GM12891 (cell line): ENCODE measurements around the gene UXT.
A peak's percentile ranks its signal among the peaks of the same experiment; 100 is the strongest.

Experiments
- DNase-seq: peaks from one replicate; pipeline ENCODE4 v3.0.0; 2011; ENCODE audit warnings: low spot score; ENCODE audit not compliant: insufficient read length
- FAIRE-seq: peaks from 2 replicates; lab custom pipeline; 2011; peaks lifted over from hg19 to GRCh38; lab: Jason Lieb, UNC
- PAX5 ChIP-seq: IDR thresholded peaks from 2 replicates; pipeline ENCODE4 v1.6.1; 2011; ENCODE audit warnings: low read length, moderate library complexity, mild to moderate bottlenecking; ENCODE audit not compliant: insufficient read depth, severe bottlenecking
- POLR2A ChIP-seq: IDR thresholded peaks from 2 replicates; pipeline ENCODE4 v1.6.1; 2011; ENCODE audit warnings: low read depth, low read length, control low read depth
- POLR2AphosphoS5 ChIP-seq: IDR thresholded peaks from 2 replicates; pipeline ENCODE4 v1.6.1; 2011; ENCODE audit warnings: low read depth, low read length, control low read depth
- POU2F2 ChIP-seq: IDR thresholded peaks from 2 replicates; pipeline ENCODE4 v1.6.1; 2011; ENCODE audit warnings: low read depth, mild to moderate bottlenecking, control low read depth, low read length, moderate library complexity
- SPI1 ChIP-seq: IDR thresholded peaks from 2 replicates; pipeline ENCODE4 v1.6.1; 2011; ENCODE audit warnings: low read depth, low read length, control low read depth
- TAF1 ChIP-seq: IDR thresholded peaks from 2 replicates; pipeline ENCODE4 v1.6.1; 2011; ENCODE audit warnings: low read depth, low read length, control low read depth

UXT gene

GRCh38 chrX:47649781-47650163, 9.2 kb downstream of the UXT start:
- no peak for DNase-seq
- no peak for FAIRE-seq
- TF ChIP-seq POLR2A (no peak), PAX5 (no peak), SPI1 (no peak), POU2F2 (no peak), TAF1 (no peak), POLR2AphosphoS5 (no peak)

GRCh38 chrX:47649271-47649670, 9.7 kb downstream of the UXT start:
- DNase-seq (no peak), FAIRE-seq (no peak)
- TF ChIP-seq POLR2AphosphoS5 (no peak), PAX5 (no peak)

DNA sequence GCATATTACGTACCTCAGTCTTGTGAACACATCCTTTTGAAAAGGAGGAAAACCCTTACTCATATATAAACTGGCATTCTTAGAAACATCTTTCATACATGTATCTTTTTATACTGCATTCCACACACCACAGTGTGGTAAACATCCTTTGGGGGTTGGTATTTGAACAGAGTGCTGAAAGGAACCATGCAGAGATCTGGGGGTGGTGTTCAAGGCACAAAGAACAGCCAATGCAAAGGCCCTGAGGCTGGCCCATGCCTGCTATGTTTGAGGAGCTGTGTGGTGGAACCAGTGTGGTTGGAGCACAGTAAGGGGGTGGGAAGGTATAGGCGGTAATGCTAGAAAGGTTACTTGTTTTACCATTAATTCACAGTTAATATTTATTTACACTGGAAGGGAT, 10.6 kb downstream of the UXT start:
- no peak for FAIRE-seq
- no peak for TF ChIP-seq TAF1
- no peak for TF ChIP-seq POLR2AphosphoS5
- TF ChIP-seq POLR2A = no peak
- TF ChIP-seq POU2F2 = no peak
- no peak for TF ChIP-seq SPI1
- no peak for TF ChIP-seq PAX5
- no peak for DNase-seq

GRCh38 chrX:47646636-47647035, 12.3 kb downstream of the UXT start:
- DNase-seq (no peak), FAIRE-seq (peak; percentile 50)
- TF ChIP-seq POLR2AphosphoS5 = no peak
- TF ChIP-seq TAF1 = no peak
- no peak for TF ChIP-seq POLR2A
- no peak for TF ChIP-seq POU2F2
- no peak for TF ChIP-seq SPI1
- TF ChIP-seq PAX5 = no peak

- TF ChIP-seq POLR2AphosphoS5 (no peak; the same call in 1 of the 2 replicates), PAX5 (no peak), POLR2A (no peak), POU2F2 (no peak), SPI1 (no peak), TAF1 (no peak)
- DNase-seq (no peak), FAIRE-seq (no peak)
Measured at GRCh38 chrX:47645530-47645929, 13.4 kb downstream of the UXT start.

DNA sequence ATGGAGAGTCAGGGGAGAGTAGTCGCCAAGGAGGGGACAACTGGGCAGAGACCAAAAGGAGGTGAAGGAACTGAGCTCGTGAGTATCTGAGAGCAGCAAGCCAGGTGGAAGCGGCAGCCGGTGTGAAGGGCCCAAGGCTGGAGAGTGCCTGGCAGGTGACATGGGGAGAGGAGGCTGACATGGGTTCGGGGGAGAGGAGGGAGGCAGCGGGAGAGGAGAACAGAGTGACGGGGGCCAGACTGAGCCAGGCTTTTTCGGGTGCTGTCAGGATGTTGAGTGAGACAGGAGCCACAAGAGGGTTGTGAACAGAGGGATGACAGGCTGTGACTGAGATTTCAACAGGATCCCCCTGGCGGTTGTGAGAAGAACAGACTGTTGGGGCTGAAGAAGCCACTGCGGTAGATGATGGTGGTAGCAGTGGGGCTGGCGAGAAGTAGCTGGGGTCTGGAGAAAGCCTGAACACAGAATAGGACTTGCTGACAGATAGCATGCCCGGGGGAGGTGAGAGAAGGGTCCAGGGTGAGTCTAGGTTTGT, 14.4 kb downstream of the UXT start:
- DNase-seq (no peak), FAIRE-seq (peak; percentile 5)
- no peak for TF ChIP-seq TAF1
- no peak for TF ChIP-seq POLR2A
- no peak for TF ChIP-seq POU2F2
- TF ChIP-seq POLR2AphosphoS5 = no peak
- no peak for TF ChIP-seq PAX5
- TF ChIP-seq SPI1 = no peak

DNA sequence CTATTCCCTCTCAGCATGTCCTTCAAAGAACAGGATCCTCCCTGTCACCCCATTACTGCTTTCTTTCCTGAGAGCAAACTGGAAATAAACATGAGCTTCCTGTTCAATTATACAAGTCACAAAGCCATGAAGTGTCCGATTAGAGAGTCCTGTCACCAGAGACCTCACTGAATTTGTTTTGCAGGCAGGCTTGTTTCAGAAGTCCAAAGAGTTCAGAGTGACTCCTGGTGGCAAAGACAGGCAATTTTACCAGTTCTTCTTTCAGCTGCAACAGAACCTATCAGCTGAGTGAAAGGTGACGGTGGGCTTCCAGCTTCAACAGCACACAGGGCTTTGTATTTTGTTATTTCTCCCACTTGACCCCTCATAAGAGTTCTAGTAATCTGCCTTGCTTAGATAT, 15.1 kb downstream of the UXT start:
- no peak for FAIRE-seq
- no peak for DNase-seq
- TF ChIP-seq SPI1 (no peak), PAX5 (no peak), TAF1 (no peak), POU2F2 (no peak), POLR2AphosphoS5 (no peak), POLR2A (no peak)

- no peak for TF ChIP-seq POU2F2
- no peak for TF ChIP-seq POLR2AphosphoS5
- no peak for TF ChIP-seq PAX5
- no peak for TF ChIP-seq TAF1
- TF ChIP-seq SPI1 = no peak
- TF ChIP-seq POLR2A = no peak
- DNase-seq = no peak
- no peak for FAIRE-seq
Measured at GRCh38 chrX:47638816-47639215, 20.2 kb downstream of the UXT start.

DNA sequence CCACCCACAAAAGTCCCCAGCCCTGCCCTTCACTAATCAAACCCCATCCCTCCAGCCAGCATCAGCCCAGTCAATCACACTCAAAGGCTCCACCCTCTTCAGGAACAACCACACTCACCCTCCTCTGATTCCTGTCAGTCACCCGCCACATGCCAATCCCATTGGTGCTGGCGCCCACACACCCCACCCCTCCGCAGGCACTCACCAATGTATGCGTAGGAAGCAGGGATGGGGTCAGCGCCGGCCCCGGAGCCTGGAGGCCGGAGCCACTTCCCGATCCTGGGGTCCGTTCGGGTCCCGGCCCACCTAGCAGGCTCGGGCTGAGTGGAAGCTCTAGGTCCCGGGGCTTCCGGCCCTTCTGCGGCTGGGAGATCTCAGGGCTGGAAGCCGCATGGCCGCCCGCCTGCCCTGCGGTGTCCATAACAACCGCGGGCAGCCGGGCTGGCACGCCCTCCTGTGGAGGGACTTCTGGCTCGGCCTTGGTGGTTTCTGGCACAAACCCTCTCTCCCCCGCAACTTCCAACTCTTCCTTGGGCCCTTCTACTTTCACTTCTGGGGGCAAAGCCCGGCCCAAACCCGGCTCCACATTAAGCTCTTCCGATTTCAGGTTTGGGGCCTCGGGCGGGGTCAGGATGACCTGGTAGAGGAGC, 21.3 kb downstream of the UXT start:
- TF ChIP-seq POLR2AphosphoS5 (no peak), SPI1 (no peak), POU2F2 (no peak), POLR2A (no peak), PAX5 (no peak), TAF1 (no peak)
- peak; percentile 97 for FAIRE-seq

More for the DNA sequence above, 21.3 kb downstream of the UXT start:
- peak; percentile 69 for DNase-seq
